Uterus (tissue), 4 donors: ENCODE data around the gene HSPB7. TPM values are rescaled to one million over a fixed set of nuclear protein-coding genes. Genes with fewer than 3 reads are reported as not detected.

Source experiments
- DNase-seq, 2 donors: peaks; one replicate each; pipeline ENCODE4 v3.0.0-alpha.2; 2019 to 2020
- H3K27ac ChIP-seq, 2 donors: fragments of 200-600 bp; sonication (generic); 1 replicate in 1 of 2; 2 replicates in 1 of 2; pipeline ENCODE4 v1.5.1; 2016 to 2018
- H3K27me3 ChIP-seq, 2 donors: fragments of 200-600 bp; sonication (generic); one replicate each; pipeline ENCODE4 v1.5.1; 2018 to 2019; ENCODE audit warnings: control low read depth in 1 of 2
- H3K36me3 ChIP-seq, 2 donors: fragments of 200-600 bp; sonication (generic); one replicate each; pipeline ENCODE4 v1.5.1; 2019; ENCODE audit warnings: control low read depth in 1 of 2
- H3K4me1 ChIP-seq, 2 donors: fragments of 200-600 bp; sonication (generic); one replicate each; pipeline ENCODE4 v1.5.1; 2018 to 2019; ENCODE audit warnings: control low read depth in 1 of 2
- H3K4me3 ChIP-seq, 2 donors: fragments of 200-600 bp; sonication (generic); 1 replicate in 1 of 2; 2 replicates in 1 of 2; pipeline ENCODE4 v1.5.1; 2018 to 2019; ENCODE audit warnings: mild to moderate bottlenecking in 1 of 2
- H3K9me3 ChIP-seq, 2 donors: fragments of 200-600 bp; sonication (generic); one replicate each; pipeline ENCODE4 v1.5.1; 2019; ENCODE audit warnings: control low read depth in 1 of 2
- POLR2A ChIP-seq, 2 donors: fragments of 450-650 bp; IDR thresholded peaks; one replicate each; pipeline ENCODE4 v1.6.1; 2016; ENCODE audit warnings: antibody characterized with exemption in 2 of 2, mild to moderate bottlenecking in 1 of 2, moderate library complexity in 1 of 2
- intact Hi-C: fragments of 100-400 bp; cut with DNase I; formaldehyde crosslinking; loops from one replicate; pipeline ENCODE4 v1.15.1; 2023; ENCODE audit warnings: low total_unique reads
- total RNA-seq, 4 donors: library from RNA; depleted of rRNA in 3 of 4; stranded (reverse); fragments of >200 nt in 3 of 4; gene quantifications; one replicate each; pipeline versions ENCODE4 v1.1.0 to v1.2.4, GENCODE V29; 2014 to 2023
- TF ChIP-seq, protein P1 (sequence below), 4 experiments: fragments of 200-600 bp in 2 of 4; fragments of 450-650 bp in 2 of 4; sonication (generic) in 2 of 4; IDR thresholded peaks; one replicate each; pipeline ENCODE4 v1.5.1; 2016 to 2019; ENCODE audit warnings: antibody characterized with exemption in 4 of 4, mild to moderate bottlenecking in 2 of 4, moderate library complexity in 1 of 4
- donor health status: DM: yes; HTN: yes; CAD: no.

HSPB7 gene
- total RNA-seq, 4 donors from 2014 or later = 8.7 to 283 (median 22.6) TPM

DNA sequence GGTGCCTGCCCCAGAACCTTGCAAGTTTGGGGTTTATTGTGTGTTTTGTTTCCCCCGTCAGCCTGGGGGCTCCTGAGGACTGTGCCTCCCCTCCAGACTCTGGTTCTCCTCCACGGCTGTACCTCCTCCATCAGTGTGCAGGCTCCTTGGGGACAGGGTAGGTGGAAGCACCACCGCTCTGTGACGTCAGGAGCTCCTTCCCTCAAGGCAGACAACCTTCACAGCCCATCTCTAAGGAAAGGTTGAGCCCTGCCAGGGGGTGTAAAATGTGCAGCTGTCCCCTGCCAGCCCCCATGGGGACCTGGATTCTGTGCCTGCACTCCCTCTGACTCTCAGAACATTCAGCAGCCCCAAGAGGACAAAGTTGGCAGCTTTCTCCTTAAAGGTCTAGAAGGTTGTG, 465 bp upstream of the HSPB7 start:
- intact Hi-C loops = no loop called here
- Histone ChIP-seq H3K9me3 (no peaks in the 10 kb centered on the region), H3K27me3 (no peaks in the 10 kb centered on the region), H3K4me1 (peaks cover 20 to 30% of the 10 kb centered on the region in 2 donors), H3K4me3 (peak overlapping the region; percentile 38 to 40), H3K27ac (peak overlapping the region; percentile 97), H3K36me3 (no peaks in the 10 kb centered on the region)
- no peak for DNase-seq
- TF ChIP-seq, protein P1, sequence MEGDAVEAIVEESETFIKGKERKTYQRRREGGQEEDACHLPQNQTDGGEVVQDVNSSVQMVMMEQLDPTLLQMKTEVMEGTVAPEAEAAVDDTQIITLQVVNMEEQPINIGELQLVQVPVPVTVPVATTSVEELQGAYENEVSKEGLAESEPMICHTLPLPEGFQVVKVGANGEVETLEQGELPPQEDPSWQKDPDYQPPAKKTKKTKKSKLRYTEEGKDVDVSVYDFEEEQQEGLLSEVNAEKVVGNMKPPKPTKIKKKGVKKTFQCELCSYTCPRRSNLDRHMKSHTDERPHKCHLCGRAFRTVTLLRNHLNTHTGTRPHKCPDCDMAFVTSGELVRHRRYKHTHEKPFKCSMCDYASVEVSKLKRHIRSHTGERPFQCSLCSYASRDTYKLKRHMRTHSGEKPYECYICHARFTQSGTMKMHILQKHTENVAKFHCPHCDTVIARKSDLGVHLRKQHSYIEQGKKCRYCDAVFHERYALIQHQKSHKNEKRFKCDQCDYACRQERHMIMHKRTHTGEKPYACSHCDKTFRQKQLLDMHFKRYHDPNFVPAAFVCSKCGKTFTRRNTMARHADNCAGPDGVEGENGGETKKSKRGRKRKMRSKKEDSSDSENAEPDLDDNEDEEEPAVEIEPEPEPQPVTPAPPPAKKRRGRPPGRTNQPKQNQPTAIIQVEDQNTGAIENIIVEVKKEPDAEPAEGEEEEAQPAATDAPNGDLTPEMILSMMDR (IDR thresholded peaks at IDR 0.05) = no peak
- TF ChIP-seq POLR2A (IDR thresholded peaks at IDR 0.05) = no peak

DNA sequence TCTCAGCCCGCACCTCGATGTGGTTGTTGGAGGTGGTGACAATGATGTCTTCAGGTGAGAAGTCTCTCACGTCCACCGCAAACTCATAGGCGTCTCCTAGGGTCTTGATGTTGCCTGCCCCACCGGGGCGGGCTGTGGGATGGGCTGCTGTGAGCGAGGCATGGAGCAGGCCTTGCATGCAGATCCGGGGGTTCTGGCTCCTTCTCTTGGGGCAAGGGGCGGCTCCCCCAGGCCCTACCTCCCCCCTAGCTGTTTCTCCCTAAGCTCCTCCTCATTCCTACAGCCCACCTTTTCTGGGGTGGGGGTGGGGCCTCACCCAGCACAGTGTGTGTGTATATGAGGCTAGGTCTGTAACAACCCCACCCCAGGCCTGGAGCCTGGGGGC, 775 bp downstream of the HSPB7 start:
- H3K4me1 ChIP-seq = peaks cover 20 to 37% of the 10 kb centered on the region in 2 donors
- DNase-seq = no peak
- no peaks in the 10 kb centered on the region for H3K27me3 ChIP-seq
- H3K9me3 ChIP-seq = no peaks in the 10 kb centered on the region
- H3K36me3 ChIP-seq = no peaks in the 10 kb centered on the region
- intact Hi-C loops = no loop called here
- H3K27ac ChIP-seq = peak overlapping the region; percentile 97
- TF ChIP-seq POLR2A (IDR thresholded peaks at IDR 0.05) = no peak
- TF ChIP-seq, protein P1 (IDR thresholded peaks at IDR 0.05) = no peak
- peak overlapping the region; percentile 38 to 40 for H3K4me3 ChIP-seq

DNA sequence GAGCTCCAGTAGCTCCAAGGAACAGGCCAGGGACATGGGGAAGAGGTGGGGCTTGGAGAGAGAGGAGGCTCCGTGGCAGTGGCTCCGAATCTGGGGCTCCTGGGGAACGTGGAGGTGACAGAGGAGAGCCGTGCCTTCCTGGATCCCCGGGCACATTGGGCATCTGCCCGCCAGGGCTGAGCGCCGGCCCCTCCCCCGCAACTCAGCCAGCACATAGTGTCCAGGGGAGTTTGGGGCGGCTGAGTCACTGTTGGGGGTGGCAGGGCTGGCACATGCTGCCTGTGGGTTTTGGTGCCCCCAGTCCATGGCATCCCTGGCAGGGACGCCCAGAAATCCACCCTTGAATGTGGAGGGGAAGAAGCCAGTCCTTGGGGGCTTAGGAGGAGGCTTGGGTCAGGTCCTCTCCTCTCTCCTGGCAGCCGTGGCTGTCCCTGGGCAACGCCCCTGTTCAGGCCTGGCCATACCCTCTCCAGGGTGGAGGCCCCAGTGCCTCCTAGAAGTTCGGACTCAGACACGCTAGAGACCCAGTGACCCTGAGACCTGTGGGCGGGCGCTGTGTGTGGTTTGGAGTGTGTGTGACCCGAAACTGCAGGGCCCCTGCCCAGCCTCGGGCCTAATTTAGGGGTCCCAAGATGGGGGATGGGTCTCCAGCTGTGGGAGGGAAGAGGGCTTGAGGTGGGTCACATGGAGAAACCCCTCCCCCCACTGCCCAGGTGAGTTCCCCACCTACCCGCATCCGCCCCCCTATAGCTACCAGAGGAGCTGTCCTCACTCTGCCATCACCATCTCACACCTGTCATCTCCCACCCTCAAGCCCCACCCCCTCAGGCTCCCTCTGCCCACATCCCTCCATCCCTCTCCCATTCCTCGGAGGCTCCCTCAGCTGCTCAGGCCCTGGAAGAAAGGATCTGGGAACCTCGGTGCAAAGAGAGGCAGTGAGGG, 1.6 kb downstream of the HSPB7 start:
- H3K27me3 ChIP-seq = no peaks in the 10 kb centered on the region
- H3K4me3 ChIP-seq = peak overlapping the region; percentile 38 to 40
- H3K27ac ChIP-seq = peak overlapping the region; percentile 97
- H3K9me3 ChIP-seq = no peaks in the 10 kb centered on the region
- H3K4me1 ChIP-seq = peaks cover 20 to 37% of the 10 kb centered on the region in 2 donors
- H3K36me3 ChIP-seq = no peaks in the 10 kb centered on the region
- TF ChIP-seq, protein P1 (IDR thresholded peaks at IDR 0.05) = no peak
- TF ChIP-seq POLR2A (IDR thresholded peaks at IDR 0.05) = peak in 1 of 2 donors; percentile 39
- peak; percentile 67 to 75 for DNase-seq
- intact Hi-C loops = no loop called here

DNA sequence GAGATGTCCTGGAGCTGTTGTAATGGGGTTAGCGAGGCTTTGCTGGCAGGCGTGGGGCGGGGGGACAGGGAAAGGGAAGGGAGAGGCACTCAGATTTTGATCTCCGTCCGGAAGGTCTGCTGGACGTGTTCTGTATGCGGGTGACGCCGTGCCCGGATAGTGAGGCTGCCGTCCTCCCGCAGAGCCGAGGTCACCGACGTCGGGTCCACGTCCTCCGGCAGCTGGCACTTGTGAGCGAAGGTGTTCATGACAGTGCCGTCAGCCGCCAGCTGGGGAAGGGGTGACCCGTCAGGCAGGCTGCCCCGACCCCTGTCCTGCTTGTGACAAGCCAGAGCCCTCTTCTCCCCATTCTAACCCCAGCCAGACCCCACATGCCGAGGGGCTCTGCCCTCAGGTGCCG, 2.4 kb downstream of the HSPB7 start:
- Histone ChIP-seq H3K4me3 (peak overlapping the region in 1 of 2 donors; percentile 40), H3K27ac (peak overlapping the region; percentile 97), H3K27me3 (no peaks in the 10 kb centered on the region), H3K36me3 (no peaks in the 10 kb centered on the region), H3K4me1 (peaks cover 20 to 37% of the 10 kb centered on the region in 2 donors), H3K9me3 (no peaks in the 10 kb centered on the region)
- intact Hi-C loops = no loop called here
- no peak for DNase-seq
- TF ChIP-seq POLR2A (IDR thresholded peaks at IDR 0.05) = no peak
- TF ChIP-seq, protein P1 (IDR thresholded peaks at IDR 0.05) = no peak
